ENCODE results near the gene TDRD3.
"Not testable (repeated sequence)": the region's sequence is repeated elsewhere in the genome, so short reads cannot be mapped to it uniquely, and the experiment has no call there.

The TDRD3 gene

DNA sequence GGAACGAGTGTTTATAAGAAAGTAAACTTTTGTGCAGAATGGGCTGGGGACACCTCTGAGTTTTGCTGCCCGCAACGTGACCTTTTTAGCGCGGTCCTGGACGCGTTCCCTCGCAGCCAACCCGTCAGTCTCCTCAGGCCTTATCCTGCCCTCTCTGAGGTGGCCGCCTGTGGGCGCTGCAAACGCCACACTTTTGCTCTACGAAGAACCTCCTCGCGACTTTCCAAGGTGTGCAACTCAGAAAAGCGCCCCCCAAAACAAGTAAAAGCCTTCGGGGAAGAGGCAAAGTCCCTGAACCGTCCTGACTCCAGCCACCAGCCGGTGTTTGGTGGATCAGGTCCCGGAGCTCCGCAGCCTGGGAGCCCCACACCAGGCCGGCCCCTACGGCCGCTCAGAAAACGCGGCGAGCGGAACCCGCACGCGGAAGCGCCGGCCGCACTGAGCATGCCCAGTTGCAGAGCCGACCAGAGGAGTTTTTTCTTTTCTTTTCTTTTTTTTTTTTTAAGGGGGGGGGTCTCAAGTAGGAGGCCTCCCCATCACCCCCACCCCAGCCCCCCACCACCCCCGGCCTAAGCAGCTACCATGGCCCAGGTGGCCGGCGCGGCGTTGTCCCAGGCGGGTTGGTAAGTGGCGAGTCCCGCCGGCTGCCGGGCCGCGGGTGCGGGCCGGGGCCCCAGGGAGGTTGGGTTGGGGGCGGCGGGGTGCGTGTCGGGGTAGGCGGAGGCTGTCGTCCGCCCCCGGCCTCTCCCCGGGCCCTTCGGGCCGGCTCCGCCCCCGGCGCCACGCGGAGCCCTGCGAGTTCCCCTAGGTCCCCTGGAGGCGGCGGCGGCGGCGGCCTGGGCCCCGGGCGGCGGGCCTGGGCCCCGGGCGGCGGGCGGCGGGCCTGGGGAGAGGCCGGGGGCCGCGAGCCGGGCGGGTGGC, at the start of gene TDRD3:
Gene TDRD3, plus strand, starts transcription at position 438 of the 921 bp plus-strand sequence. Its CDS starts 145 bp downstream, at position 583.
- H3K27ac Mint-ChIP-seq, result peak within 1 kb of the TSS; percentile 98
- no peaks in the 10 kb centered on the region for H3K9me3 Mint-ChIP-seq
- no peaks in the 10 kb centered on the region for H3K36me3 Mint-ChIP-seq
- peaks cover 47% of the 10 kb centered on the region for H3K4me1 Mint-ChIP-seq
- H3K4me3 Mint-ChIP-seq, result peak within 1 kb of the TSS; percentile 95
- H3K27me3 Mint-ChIP-seq, result no peaks in the 10 kb centered on the region

DNA sequence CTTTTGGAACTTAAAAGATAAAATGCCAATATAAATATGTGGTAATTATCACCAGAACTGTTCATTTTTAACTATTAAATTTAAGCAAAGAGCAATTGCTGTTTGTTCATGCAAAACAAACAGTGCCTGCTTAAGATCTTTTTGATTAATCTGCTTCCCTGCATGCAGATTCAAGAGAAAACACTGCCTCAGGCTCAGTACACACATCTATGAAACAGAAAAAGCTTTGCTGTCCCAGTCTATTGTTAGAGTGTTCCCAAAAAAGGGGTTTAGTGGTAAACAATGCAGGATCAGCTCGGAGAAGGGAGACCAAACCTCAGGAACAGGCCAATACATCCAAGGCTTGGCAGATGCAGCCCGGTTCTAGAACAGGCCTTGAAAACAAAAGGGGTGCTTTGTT, 49.3 kb upstream of the TDRD3 start:
- H3K4me1 Mint-ChIP-seq, result no peaks in the 10 kb centered on the region
- H3K27ac Mint-ChIP-seq, result no peak overlapping the region
- peaks cover 4% of the 10 kb centered on the region for H3K27me3 Mint-ChIP-seq
- no peak overlapping the region for H3K4me3 Mint-ChIP-seq
- peaks cover 4% of the 10 kb centered on the region for H3K9me3 Mint-ChIP-seq
- peaks cover 2% of the 10 kb centered on the region for H3K36me3 Mint-ChIP-seq

DNA sequence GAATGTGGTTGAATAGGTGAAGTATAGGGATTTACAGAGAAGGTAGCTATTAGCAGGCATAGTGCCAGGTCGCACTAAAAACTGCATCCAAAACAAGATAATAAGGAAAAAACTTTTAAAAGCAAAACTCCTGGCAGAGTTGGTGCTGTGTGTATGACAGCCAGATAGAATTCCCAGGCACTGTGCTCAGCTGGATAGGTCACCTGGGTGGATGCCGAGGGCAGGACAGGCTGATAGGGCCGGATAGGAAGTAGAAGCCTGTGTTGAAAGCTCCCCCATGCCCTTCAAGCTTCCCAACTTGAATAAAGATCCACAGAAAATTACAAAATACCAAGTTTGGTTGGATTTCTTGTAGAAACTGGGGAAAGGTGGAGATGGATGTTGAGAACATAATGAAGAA, 48.9 kb upstream of the TDRD3 start:
- Mint-ChIP-seq H3K36me3 (peaks cover 2% of the 10 kb centered on the region), H3K27ac (no peak overlapping the region), H3K4me3 (no peak overlapping the region), H3K27me3 (peaks cover 6% of the 10 kb centered on the region), H3K9me3 (peaks cover 9% of the 10 kb centered on the region), H3K4me1 (no peaks in the 10 kb centered on the region)

DNA sequence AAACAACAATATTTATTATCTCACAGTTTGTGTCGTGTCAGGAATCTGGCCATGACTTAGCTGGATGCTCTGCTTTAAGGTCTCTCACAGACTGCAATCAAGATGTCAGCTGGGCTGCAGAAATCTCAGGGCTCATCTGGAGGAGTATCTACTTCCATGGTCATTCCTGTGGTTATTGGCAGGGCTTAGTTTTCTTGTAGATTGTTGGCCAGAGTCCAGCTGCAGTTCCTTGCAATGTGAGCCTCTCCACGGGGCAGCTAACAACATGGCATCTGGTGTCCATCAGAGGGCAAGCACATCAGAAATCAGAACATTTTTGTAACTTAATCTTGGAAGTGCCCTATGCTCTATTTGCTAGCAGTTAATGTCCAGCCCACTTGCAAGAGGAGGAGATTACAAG, 45.7 kb upstream of the TDRD3 start:
- H3K36me3 Mint-ChIP-seq, result peaks cover 2% of the 10 kb centered on the region
- peaks cover 5% of the 10 kb centered on the region for H3K27me3 Mint-ChIP-seq
- H3K4me3 Mint-ChIP-seq, result no peak overlapping the region
- H3K27ac Mint-ChIP-seq, result no peak overlapping the region
- H3K9me3 Mint-ChIP-seq, result peaks cover 10% of the 10 kb centered on the region
- H3K4me1 Mint-ChIP-seq, result no peaks in the 10 kb centered on the region

DNA sequence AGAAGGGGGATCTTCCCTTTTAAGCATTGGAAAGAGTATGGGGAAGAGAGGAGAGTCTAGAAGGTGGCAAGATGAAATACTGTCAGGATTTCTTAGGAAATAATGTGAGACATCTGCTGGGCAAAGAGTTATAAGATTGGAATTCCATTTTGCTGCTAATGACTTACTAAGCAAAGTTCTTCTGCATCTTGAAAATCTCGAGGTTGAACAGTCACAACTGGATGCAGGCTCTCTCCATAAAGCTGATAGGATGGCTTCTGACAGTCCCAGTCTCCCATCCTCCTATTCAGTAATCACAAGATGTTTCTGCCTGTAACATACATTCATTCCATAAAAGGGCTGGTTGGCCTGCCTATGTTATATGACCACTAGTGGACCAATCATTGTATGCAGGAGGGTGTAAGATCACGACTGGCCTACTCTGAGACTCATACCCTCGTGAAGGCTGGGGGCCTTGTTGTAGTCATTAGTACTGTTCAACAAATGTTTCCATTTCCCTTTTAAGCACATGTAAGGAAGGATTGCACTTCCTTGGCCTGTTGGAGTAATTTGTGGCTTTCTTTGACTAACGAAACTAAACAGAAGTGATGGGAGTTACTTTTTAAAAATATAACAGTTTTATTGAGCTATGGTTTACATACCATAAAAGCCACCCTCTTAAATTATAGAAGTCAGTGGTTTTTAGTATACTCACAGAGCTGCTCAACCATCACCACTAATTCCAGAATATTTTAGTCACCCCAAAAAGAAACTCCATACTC, 45.0 kb upstream of the TDRD3 start:
- Mint-ChIP-seq H3K36me3 (peaks cover 2% of the 10 kb centered on the region), H3K4me1 (no peaks in the 10 kb centered on the region), H3K27ac (no peak overlapping the region), H3K9me3 (peaks cover 10% of the 10 kb centered on the region), H3K4me3 (no peak overlapping the region), H3K27me3 (peaks cover 7% of the 10 kb centered on the region)

DNA sequence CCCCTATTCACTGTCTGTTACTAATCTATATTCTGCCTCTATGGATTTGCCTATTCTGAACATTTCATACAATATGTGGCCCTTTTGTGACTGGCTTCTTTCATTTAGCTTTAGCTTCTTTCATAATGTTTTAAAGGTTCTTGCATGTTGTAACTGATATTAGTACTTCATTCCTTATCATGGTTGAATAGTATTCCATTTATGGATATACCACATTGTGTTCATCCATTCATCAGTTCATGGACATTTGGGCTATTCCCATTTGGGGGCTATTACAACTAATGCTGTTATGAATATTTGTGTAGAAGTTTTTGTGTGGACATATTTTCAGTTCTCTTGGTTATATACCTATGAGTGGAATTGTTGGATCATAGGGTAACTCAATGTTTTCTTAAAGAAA, 44.4 kb upstream of the TDRD3 start:
- Mint-ChIP-seq H3K27me3 (peaks cover 7% of the 10 kb centered on the region), H3K9me3 (peaks cover 10% of the 10 kb centered on the region), H3K4me3 (no peak overlapping the region), H3K4me1 (no peaks in the 10 kb centered on the region), H3K36me3 (peaks cover 2% of the 10 kb centered on the region), H3K27ac (no peak overlapping the region)

DNA sequence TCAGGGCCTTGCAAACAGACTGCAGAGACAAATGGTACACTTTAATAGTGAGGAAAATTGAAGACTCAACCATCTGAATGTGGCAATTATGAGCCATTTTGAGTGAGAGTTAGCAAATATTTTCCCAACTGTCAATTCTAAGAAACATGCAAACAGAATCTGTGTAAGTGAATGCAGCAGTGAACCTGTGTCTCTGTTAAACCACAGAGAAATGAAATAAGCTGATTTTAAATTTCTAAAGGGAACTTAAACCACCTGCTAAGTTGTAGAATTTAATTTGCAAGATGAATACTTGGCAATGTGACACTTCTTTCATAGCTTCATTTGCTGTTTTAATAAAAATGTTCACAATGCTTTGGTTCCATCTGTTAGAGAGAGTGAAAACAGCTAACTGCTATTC, 42.0 kb upstream of the TDRD3 start:
- Mint-ChIP-seq H3K9me3 (peaks cover 10% of the 10 kb centered on the region), H3K4me3 (no peak overlapping the region), H3K27ac (no peak overlapping the region), H3K27me3 (peaks cover 5% of the 10 kb centered on the region), H3K36me3 (peaks cover 2% of the 10 kb centered on the region), H3K4me1 (no peaks in the 10 kb centered on the region)

DNA sequence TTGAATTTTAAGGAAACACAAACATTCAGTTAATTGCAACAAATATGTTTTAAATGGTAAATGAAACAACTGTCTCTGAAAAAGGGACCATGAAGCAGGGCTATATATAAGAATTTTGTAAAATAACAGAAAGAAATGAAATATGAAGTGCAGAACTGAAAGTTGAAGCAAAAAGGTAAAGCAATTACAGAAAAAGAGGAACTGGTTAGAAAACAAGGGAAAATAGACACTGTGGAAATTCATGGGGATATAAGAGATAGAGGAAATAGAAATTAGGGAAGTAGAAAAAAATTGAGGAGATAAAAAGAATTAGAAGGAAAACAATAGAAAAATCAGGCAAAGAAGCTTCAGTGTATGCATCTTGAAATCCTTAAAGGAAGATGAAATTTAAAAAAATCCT, 40.0 kb upstream of the TDRD3 start:
- Mint-ChIP-seq H3K9me3 (peaks cover 10% of the 10 kb centered on the region), H3K4me1 (no peaks in the 10 kb centered on the region), H3K27ac (no peak overlapping the region), H3K4me3 (no peak overlapping the region), H3K36me3 (peaks cover 2% of the 10 kb centered on the region), H3K27me3 (peaks cover 5% of the 10 kb centered on the region)

DNA sequence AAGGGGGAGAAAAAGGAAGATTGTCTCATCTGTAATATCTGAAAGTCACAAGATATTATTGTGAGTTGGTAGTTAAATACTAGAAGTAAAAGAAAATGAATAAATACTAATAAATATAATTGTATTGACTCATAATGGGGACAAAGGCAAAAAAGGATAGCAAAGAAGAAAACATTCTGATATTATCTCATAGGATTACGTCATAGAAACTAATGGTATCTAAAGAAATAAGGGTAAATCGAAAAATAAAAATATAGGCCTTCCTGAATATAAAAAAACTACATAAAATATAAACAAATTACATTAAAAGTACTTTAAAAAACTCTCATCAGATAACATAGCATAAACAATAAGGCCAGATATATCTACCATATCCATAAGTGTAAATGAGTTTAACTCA, 38.6 kb upstream of the TDRD3 start:
- no peaks in the 10 kb centered on the region for H3K36me3 Mint-ChIP-seq
- H3K4me1 Mint-ChIP-seq, result no peaks in the 10 kb centered on the region
- H3K27me3 Mint-ChIP-seq, result peaks cover 3% of the 10 kb centered on the region
- H3K9me3 Mint-ChIP-seq, result no peaks in the 10 kb centered on the region
- H3K27ac Mint-ChIP-seq, result no peak overlapping the region
- no peak overlapping the region for H3K4me3 Mint-ChIP-seq

DNA sequence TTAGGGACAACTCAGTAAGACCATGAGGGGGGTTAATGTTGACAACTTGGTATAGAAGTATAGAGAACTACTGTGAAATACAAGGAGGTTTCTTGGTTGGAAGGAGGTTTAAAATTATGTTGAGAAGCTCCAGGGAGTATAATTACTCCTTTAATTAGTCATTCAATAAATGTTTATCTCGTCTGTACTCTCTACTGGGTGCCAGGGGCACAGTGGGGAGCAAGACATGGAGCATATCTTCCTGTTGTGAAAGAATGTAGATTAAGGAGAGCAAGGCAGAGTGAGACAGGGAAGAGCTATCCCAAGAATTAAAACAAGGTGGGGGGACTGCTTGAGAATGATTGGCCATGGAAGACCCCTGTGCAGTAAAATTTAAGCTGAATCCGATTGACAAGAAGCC, 33.7 kb upstream of the TDRD3 start:
- Mint-ChIP-seq H3K9me3 (no peaks in the 10 kb centered on the region), H3K27ac (no peak overlapping the region), H3K36me3 (no peaks in the 10 kb centered on the region), H3K27me3 (peaks cover 6% of the 10 kb centered on the region), H3K4me1 (no peaks in the 10 kb centered on the region), H3K4me3 (no peak overlapping the region)

DNA sequence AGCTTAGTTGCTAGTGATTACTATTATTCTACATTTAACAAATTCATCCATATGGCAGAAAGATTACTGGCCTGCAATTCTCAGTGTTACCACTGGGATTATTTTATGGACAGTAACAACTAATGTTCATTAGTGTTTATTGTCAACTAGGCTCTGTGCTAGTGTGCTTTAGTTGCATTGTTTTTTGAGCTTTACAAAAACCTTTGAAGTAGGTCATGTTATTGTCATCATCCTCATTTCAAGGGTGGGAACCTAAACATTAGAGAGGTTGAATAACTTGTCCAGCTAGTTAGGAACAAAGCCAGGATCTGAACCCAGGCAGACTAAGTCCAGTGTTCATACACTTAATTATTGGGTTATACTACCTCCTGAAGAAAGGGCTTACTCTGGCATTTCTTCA, 27.8 kb upstream of the TDRD3 start:
- no peaks in the 10 kb centered on the region for H3K36me3 Mint-ChIP-seq
- H3K27ac Mint-ChIP-seq, result no peak overlapping the region
- no peak overlapping the region for H3K4me3 Mint-ChIP-seq
- no peaks in the 10 kb centered on the region for H3K4me1 Mint-ChIP-seq
- H3K9me3 Mint-ChIP-seq, result no peaks in the 10 kb centered on the region
- H3K27me3 Mint-ChIP-seq, result peaks cover 5% of the 10 kb centered on the region

DNA sequence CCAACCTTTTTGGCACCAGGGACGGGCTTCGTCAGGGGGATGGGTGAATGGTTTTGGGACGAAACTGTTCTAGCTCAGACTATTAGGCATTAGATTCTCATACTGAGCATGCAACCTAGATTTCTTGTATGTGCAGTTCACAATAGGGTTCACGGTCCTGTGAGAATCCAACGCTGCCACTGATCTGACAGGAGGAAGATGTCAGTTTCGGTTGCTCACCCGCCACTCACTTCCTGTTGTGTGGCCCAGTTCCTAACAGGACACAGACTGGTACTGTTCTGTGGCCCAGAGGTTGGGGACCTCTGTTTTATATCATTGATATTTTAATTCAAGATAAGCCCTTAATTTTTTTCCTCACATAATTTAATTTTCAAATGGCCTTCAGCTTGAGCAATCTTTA, 26.7 kb upstream of the TDRD3 start:
- no peaks in the 10 kb centered on the region for H3K9me3 Mint-ChIP-seq
- H3K4me3 Mint-ChIP-seq, result no peak overlapping the region

DNA sequence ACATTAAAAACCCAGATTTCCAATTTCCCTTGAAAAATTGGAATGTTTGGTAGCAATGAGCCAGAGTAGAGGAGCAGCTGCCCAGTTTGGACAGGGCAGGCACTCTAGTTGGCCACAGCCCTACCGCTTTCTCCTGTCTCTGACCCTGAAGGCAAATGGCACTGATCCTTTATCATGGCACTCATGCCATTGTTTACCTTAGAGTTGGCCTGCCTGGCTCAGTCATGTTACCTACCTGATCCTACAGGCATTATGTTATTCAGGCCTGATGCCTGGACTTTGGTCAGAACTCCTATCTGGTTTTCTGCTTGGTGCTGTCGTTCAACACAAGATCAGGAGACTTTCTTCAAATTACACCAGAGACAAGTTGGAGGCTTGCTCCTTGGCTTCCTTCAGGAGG, 24.9 kb upstream of the TDRD3 start:
- no peaks in the 10 kb centered on the region for H3K9me3 Mint-ChIP-seq
- H3K4me3 Mint-ChIP-seq, result no peak overlapping the region
- no peaks in the 10 kb centered on the region for H3K36me3 Mint-ChIP-seq
- no peaks in the 10 kb centered on the region for H3K4me1 Mint-ChIP-seq
- no peaks in the 10 kb centered on the region for H3K27me3 Mint-ChIP-seq
- H3K27ac Mint-ChIP-seq, result peak overlapping the region; percentile 41

More for the DNA sequence above, 26.7 kb upstream of the TDRD3 start:
- no peaks in the 10 kb centered on the region for H3K4me1 Mint-ChIP-seq
- H3K36me3 Mint-ChIP-seq, result no peaks in the 10 kb centered on the region
- no peak overlapping the region for H3K27ac Mint-ChIP-seq
- peaks cover 3% of the 10 kb centered on the region for H3K27me3 Mint-ChIP-seq

DNA sequence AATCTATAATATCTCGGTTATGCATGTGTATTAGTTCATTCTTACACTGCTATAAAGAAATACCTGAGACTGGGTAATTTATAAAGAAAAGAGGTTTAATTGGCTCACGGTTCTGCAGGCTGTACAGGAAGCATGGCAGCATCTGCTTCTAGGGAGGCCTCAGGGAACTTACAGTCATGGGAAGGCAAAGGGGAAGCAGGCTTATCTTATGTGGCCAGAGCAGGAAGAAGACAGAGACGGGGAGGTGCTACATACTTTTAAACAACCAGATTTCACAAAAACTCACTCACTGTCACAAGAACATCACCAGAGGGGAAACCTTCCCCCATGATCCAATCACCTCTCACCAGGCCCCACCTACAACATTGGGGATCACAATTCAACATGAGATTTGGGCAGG, 17.7 kb upstream of the TDRD3 start:
- H3K9me3 Mint-ChIP-seq, H3K4me1 Mint-ChIP-seq, H3K27me3 Mint-ChIP-seq, H3K27ac Mint-ChIP-seq, H3K4me3 Mint-ChIP-seq, H3K36me3 Mint-ChIP-seq: not testable (repeated sequence)

DNA sequence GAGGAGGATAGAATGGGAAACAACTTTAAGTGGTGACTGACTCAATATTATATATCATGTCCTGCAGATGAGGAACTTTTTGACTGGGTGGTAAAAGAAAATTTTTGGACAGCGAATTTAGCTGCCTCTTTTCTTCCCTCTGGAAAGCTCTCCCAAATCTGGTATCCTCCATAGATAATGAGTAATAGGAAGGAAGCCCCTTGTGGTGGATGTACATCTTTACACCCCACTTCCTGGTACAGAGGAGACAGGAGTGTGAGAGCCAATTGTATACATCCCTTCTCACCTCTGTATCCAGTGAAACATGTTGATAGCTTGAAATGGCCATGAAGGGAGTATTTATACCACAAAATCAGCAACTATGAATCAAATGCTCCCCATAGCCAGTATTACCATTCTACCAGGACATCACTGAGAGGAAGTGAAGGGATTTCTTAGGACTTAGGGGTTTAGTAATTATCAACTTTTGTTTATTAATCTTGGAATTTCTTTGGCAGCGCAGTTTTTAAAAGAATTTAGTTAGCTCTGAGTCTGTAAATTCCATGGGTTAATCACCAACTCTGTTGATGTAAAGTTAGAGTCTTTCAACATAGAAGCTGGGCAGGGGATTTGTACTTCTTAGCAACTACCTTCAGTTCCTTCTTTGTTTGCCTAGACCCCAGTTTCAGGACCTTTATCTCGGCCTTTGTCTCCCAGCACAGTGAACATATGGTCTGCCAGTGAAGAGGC, 17.0 kb upstream of the TDRD3 start:
- Mint-ChIP-seq H3K9me3 (no peaks in the 10 kb centered on the region), H3K27me3 (peaks cover 4% of the 10 kb centered on the region), H3K27ac (no peak overlapping the region), H3K4me3 (no peak overlapping the region), H3K4me1 (no peaks in the 10 kb centered on the region), H3K36me3 (no peaks in the 10 kb centered on the region)

DNA sequence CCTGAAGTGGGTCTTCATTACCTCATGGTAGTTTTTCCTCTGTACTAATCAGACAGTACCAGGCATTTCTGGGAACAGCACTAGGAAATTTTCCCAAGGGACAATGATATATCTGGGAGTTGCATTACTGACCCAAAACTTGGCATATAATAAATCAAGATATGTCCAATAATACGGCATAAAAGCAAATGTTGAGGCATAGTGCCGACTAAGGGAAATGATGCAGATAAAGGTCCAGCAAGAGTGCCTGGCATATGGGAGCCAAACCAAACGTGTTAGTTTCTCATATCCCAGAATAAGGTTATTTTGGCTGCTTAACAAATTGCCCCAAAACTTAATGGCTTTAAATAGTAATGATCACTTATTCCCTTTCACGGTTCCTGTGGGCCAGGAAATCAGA, 12.1 kb upstream of the TDRD3 start:
- no peak overlapping the region for H3K27ac Mint-ChIP-seq
- no peaks in the 10 kb centered on the region for H3K9me3 Mint-ChIP-seq
- H3K36me3 Mint-ChIP-seq, result no peaks in the 10 kb centered on the region
- H3K4me3 Mint-ChIP-seq, result no peak overlapping the region
- H3K4me1 Mint-ChIP-seq, result no peaks in the 10 kb centered on the region
- peaks cover 4% of the 10 kb centered on the region for H3K27me3 Mint-ChIP-seq

All from activated naive CD4-positive, alpha-beta T cell treated with anti-CD3 and anti-CD28 coated beads, Interleukin-2, amount 50 U/mL, for 24 hours (primary cell).